Measurements from ENCODE around the gene MICAL2.

MICAL2 gene

DNA sequence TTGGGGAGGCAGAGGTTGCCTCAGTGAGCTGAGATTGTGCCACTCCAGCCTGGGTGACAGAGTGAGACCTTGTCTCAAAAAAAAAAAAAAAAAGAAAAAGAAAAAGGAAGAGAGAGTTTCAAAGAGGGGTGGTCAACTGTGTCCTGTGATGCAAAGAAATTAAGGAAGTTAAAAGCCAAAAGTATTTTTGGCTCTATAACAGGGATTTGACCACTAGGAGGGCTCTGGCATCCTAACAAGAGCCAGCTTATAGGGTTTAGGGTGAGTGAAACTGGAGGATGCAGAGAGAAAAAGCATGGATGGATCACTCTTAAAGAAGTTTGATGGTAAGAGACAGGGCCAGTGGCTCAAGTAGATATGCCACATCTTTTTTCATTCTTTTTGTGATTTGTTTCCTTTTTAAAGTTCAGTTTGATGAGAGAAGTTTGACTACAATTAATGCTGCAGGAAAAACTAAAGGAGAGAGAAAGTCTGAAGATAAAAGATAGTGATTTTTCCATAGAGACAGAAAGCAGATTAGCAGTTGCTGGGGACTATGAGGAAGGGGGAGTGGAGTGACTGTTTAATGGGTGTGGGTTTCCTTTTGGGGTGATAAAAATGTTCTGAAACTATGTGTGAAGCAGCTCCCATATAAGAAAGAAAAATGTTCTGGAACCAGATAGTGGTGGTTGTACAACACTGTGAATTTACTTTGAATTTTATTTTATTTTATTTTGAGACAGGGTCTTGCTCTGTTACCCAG, 11.1 kb upstream of the MICAL2 start:
- no peak for DNase-seq

DNA sequence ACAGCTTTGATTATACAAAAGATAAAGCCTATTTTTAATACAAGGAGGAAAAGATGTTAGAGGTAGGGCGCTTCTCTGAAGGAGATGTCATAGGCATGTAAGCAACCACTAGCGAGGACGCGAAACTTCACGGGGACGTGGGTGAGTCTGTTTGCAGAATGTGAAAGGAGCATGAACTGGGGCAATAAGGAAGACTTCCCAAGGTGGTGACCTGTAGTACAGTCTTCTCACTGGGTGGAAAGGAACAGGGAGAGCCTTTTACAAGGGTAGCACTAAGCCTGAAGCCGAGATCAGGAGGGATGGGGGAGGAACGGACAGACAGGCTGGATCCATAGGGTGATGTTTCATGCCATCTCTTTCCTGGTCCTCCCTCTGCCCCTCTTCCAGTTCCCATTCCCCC, 10.0 kb upstream of the MICAL2 start:
- no peak for DNase-seq

DNA sequence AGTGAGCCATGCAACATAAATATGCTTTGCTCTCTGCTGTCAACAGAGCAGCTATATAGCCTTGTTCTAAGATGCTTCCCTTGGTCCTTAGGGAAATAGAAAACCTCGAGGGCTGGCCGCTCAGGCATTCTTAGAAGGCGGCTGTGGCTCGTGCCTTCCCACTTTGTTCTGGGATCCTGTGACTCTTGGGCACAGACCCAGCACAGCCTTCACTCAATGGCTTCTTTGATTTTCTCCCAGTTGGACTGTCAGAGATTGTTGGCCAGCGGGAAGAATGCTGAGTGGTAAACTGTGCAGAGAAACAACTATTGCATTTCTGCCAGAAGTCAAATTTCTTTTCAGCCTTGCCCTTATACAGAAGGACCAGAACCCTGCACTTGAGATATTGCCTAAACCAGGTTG, 9.5 kb upstream of the MICAL2 start:
- DNase-seq = no peak

- DNase-seq = no peak
Observed at GRCh38 chr11:12101318-12101717, 9.1 kb upstream of the MICAL2 start.

DNA sequence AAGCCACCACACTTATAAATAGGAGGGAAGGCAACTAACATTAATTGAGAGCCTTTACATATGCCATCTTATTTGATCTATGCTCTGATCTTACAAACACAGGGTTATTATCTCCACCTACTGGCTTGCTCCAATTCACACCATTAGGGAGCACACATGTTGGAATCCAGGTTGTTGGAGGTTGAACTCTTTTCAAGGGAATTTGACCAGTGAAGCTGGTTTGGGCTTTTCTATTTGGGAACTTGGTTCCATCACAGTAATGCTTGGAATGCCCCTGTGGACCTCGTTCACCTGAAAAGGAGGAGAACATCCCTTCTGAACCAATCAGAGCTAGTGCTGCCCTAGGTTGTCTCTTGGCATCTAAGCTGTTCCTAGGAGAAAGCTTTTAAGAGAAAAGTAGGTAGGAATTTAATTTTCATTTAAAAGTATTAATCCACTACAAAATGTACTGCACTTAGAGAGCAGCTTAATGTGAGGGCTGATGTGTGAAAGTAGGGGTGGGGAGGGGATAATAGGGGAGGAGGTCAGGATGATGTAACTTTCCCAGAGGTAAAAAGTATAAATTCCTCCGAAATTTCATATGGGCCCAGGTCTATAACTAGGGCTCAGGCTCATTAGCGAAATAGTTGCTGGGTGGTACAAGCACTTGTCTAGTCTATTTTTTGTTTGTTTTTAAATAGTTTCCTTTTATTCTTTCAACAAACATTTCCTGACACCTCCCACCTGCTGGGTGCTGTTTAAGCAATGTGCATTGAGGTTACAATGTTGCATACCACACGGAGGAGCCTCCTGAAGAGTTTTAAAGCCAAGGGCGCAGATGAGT, 7.6 kb upstream of the MICAL2 start:
- no peak for DNase-seq

- DNase-seq = no peak
Observed at GRCh38 chr11:12103411-12104225, 6.8 kb upstream of the MICAL2 start.

DNA sequence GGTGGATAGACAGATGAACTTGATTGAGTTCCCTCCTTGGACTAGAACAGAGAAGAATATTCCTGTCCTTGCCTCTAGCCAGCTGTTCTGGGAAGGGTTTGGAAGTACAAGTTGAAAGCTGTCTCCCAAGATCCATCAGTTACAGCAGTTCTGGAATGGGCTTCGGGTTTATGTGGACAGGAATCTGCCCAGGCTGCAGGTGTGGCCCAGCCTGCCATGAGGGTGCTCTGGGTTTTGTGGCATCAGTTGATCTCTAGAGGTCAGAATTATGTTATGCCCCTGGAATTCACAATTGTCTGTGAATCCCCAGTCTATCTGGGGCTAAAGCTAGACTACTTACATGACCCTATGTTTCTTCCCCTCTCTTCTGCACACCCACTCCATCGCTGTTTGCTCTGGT, 4.9 kb upstream of the MICAL2 start:
- DNase-seq = no peak

DNA sequence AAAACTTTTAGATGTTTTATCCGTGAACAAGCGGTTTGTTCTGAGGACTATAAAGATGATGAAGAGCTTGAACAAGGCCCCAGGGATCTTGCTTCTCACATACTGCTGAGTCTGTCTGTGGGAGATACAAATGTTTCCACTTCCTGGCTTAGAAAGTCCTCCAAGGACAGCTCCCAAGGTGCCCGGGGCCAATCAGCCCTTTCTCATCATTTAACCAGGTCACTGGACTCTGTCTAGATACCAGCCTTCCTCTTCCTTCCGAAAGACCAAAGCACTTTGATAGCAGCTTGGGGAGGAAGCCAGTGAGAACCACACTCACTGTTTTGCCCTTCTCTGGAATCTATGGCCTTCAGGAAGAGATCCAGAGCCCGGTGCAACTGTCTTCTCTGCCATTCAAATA, 4.3 kb upstream of the MICAL2 start:
- no peak for DNase-seq

DNA sequence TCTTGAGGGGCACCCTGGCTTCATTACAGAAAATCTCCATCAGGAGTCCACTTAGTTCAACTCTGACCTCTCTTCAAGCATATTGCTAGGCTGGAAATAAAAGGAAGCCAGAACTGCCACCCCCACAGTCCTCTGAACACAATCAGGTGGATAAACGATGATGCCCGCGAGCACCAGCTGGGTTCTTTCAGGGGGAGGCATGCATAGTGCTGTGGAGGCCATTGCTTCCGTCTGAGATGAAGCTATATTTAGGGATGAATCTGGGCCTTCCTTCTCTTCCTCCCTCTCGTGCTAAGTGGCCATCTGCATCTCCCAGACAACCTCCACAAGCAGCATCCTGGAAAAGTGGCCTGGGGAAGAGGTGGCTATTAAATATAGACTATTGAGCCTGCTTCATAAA, 3.9 kb upstream of the MICAL2 start:
- DNase-seq = no peak

DNA sequence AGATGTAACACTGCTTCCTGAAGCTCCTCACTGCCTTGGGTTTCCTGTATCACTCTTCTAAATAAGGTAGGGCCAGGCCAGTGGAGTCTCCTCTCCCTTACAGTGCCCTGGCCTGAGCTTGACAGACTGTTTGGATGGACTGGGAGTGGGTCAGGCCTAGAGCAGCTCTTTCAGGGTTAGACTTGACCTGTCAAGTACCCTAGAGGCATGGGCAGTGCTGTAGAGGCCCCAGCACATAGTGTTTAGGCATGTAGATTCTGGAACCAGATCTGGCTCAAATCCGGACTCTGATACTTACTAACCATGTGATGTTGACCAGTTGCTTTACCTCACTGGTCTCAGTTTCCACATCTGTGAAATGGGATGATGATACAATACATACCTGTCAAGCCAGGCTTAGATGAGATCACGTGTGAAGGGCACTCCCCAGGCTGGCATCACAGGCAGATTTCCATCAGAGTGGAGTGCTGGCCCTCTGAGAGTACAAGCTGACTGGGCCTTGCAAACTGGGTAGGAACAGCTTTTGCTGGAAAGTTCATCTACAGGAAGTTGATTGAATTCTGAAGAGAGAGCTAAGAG, 1.4 kb upstream of the MICAL2 start:
- no peak for DNase-seq

DNA sequence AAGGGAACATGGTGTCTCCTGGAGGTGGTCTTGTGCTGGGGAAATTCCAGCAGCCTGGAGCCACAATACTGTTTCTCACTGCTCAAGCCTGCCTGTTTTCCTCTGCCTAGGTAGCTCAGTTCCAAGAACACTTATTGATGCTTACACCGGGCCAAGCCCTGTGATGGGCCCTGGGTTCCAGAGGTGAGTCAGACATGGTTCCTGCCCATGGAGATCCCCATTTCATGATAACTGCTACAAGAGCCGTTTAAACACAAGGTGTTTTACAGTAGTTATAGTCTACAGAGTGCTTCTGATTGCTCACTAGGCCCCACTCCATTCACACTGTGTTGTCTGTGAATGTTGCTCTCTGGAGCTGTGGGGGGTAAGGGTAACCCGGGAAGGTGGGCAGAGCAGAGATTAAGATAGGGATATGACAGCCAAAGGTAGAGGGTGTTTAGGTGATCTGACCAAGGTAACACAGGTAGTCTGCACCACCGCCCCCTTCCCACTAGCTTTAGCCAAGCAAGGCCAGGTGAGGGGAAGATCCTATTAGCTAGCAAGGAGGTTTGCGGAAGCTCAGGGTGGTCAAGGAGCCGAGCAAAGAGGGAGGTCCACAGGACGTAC, 696 bp upstream of the MICAL2 start:
- no peak for DNase-seq

DNA sequence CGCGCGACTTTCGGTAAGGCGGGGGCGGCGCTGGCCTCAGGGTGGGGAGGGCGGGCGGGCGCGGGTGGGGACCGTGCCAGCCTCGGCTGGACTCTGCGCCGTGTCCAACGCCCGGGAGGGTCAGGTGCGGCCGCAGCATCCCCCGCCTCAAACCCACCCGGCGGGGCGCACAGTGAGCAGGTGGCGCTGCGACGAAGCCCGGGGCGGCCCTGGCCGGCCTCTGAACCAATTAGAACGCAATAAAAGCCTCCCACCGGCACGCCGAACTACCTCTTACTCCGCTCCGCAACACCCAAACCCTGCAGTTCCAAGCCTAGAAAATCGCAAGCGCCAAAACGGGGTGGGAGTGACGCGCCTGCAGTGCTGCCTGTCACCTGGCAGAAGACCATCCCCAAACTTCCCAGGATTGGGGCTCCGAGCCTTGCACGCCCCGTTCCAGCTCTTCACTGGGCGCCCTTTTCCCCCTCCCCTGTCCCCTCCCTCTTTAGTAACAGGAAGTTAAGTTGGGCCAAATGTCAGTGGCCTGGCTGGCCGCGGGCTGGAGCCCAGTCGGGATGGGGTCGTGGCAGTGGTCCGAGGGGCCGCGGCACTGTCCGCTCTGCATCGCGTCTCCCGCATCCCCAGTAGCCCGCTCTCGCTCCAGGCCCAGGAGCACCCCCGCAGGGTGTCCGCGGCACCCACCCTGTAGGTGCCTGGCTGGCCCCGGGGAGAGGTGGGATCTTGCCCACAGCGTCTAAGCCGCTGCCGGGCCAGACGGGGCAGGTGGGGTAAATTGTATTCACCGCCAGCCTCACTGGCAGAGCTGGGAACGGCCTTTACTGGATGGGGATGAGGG, 541 bp downstream of the MICAL2 start:
- DNase-seq = peak; percentile 26

- no peak for DNase-seq
Observed at GRCh38 chr11:12111549-12112520, 1.4 kb downstream of the MICAL2 start.

GRCh38 chr11:12112750-12113149, 2.4 kb downstream of the MICAL2 start:
- no peak for DNase-seq

DNA sequence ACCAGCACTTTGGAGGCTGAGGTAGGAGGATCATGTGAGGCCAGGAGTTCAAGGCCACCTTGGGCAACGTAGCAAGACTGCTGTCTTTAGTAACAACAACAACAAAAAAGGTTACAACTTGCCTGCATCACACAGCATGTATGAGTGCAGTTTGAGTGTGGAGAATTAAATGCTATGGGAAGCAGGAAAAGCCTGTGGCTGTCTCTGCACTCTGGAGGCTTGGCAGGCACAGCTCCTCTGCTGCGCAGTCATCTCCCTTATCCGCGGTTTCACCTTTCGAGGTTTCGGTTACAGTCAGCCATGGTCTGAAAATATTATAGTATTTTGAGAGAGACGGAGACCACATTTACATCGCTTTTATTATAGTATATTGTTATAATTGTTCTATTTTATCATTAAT, 2.9 kb downstream of the MICAL2 start:
- DNase-seq = no peak

DNA sequence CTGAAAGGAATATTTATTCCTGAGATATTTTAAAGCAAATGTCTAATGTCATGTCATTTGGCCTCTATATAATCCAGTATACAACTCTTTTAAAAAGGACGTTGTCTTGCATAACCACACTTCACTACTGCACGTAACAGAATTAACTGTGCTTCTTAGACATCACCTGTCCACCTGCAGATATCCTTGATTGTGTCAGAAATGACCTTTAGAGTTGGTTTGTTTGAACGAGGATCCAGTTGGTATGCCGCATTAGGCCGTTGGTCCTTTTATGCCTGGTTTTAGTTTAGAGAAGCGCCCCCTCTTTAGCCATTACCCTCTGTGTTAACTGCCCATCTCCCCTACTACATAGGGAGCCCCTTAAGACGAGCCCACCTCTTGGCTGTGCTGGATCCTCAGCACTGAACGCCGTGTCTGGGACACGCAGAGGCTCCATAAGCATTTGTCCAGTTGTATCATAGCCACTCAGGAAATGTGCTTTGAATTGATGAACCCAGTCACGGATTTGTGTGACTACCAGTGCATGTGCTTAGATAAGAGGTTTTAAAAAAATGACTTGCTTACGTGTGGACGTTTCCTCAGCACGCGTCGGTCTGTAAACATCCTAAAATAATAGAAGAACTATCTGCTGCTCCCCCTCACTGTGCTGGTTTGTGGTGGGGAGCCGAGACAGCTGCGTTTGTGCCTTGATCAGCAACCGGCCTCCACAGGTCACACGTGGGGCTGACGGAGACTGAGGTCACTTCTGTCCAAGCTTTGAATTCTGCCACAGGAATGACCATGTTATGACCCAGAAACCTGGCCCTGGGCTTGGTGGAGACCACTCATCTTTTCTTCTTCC, 4.0 kb downstream of the MICAL2 start:
- no peak for DNase-seq

GRCh38 chr11:12116425-12117032, 6.1 kb downstream of the MICAL2 start:
- no peak for DNase-seq

GRCh38 chr11:12117200-12117599, 6.8 kb downstream of the MICAL2 start:
- no peak for DNase-seq

DNA sequence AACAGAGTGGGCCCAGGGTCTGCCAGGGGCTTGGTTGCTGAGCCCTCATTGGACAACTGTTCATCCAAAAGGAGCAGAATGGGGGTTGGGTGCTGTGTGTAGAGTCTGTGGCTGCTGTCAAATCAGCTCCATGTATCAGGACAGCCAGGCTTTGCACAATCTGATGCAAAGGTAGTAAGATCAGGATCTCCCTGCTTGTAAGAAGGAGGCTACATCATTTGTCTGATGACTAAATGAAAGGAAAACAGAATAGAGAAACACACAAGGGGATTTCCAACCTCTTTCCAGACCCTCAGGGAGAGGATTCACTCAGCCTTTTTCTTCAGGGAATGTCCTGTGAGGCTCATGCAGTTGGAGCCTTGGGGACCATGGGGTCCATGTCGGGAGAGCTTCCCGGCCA, 7.2 kb downstream of the MICAL2 start:
- DNase-seq = no peak
